ENCODE measurements around the gene CFH.
A peak's percentile ranks its signal among the peaks of the same experiment; 100 is the strongest.
"Not testable (repeated sequence)": the region's sequence is repeated elsewhere in the genome, so short reads cannot be mapped to it uniquely, and the experiment has no call there.

Gene CFH

GRCh38 chr1:196743244-196743643, 91.4 kb downstream of the CFH start:
- peak; percentile 5 for DNase-seq (ENCODE audit: low spot score)
- TF ChIP-seq CTCF (IDR thresholded peaks at IDR 0.05; ENCODE audit: extremely low read depth, insufficient read depth, missing control alignments): peak; percentile 26
- in situ Hi-C loops (cut with MboI; ENCODE audit: low pct_unique_long_range_greater_than_20kb, low sequenced_read_pairs, unreplicated experiment): not testable (repeated sequence)

GRCh38 chr1:196765019-196765740, 113.3 kb downstream of the CFH start:
- in situ Hi-C loops (cut with MboI; ENCODE audit: low pct_unique_long_range_greater_than_20kb, low sequenced_read_pairs, unreplicated experiment); DNase-seq (ENCODE audit: low spot score): not testable (repeated sequence)

- DNase-seq (ENCODE audit: low spot score); in situ Hi-C loops (cut with MboI; ENCODE audit: low pct_unique_long_range_greater_than_20kb, low sequenced_read_pairs, unreplicated experiment): not testable (repeated sequence)
Observed at GRCh38 chr1:196769823-196770222, 118.0 kb downstream of the CFH start.

- in situ Hi-C loops (cut with MboI; ENCODE audit: low pct_unique_long_range_greater_than_20kb, low sequenced_read_pairs, unreplicated experiment): no loop called here
- no peak for TF ChIP-seq CTCF (IDR thresholded peaks at IDR 0.05; ENCODE audit: extremely low read depth, insufficient read depth, missing control alignments)
- no peak for DNase-seq (ENCODE audit: low spot score)
Observed at GRCh38 chr1:196773713-196774112, 121.9 kb downstream of the CFH start.

DNA sequence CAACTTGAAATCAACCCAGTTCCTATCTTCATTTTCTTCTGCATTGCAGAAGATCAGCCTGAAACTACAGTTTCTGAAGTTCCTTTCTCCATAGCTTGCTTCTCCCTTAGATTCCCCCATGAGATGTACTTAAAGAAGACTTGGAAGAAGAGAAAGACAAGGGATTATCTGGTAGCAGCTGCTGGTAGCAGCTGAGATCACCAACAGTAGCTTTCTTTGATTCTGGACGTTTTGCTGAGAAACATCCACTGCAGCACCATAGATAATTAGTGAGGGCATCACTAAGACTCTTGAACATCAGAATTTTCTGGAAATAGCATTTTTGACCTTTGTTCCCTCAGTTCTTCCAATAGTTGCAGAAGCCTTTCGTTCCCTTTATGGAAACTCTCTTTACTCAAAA, 122.3 kb downstream of the CFH start:
- in situ Hi-C loops (cut with MboI; ENCODE audit: low pct_unique_long_range_greater_than_20kb, low sequenced_read_pairs, unreplicated experiment): no loop called here

DNA sequence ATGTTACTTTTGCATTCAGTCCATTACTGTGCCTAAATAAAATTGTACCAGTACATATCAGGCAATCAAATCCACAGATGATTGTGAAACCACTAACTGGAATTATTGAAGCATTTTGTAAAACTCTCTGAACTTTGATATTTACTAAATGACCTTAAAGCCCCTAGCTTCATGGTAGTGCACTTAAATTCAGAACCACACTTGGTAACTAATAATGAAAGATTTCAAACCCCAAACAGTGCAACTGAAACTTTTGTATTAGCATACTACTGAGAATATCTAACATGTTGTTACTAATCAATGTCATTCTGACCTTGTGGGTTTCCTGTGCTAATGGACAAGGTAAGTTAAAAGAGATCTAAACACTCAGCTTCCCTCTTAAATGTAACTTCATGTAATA, 122.8 kb downstream of the CFH start, which contains the start of gene CFHR3:
TSS of gene CFHR3 (plus strand) at position 238 of the 400 bp plus-strand sequence. CDS start at position 285, 47 bp downstream.
- no peak for TF ChIP-seq CTCF (IDR thresholded peaks at IDR 0.05; ENCODE audit: extremely low read depth, insufficient read depth, missing control alignments)
- no peak for DNase-seq (ENCODE audit: low spot score)
- in situ Hi-C loops (cut with MboI; ENCODE audit: low pct_unique_long_range_greater_than_20kb, low sequenced_read_pairs, unreplicated experiment): no loop called here

More for the DNA sequence above, 122.3 kb downstream of the CFH start:
- no peak for DNase-seq (ENCODE audit: low spot score)
- TF ChIP-seq CTCF (IDR thresholded peaks at IDR 0.05; ENCODE audit: extremely low read depth, insufficient read depth, missing control alignments): no peak

DNA sequence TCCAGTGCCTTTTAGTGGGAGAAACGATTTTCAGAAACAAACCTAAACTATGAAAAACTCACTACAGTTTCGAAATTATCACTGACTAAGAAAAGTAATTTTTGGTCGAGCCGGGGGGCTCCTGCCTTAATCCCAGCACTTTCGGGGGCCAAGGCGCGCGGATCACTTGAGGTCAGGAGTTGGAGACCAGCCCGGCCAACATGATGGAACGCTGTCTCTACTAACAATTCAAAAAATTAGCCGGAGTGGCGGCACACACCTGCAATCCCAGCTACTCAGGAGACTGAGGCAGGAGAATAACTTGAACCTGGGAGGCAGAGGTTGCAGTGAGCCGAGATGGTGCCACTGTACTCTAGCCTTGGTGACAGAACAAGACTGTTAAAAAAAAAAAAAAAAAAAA, 125.8 kb downstream of the CFH start:
- no peak for TF ChIP-seq CTCF (IDR thresholded peaks at IDR 0.05; ENCODE audit: extremely low read depth, insufficient read depth, missing control alignments)
- in situ Hi-C loops (cut with MboI; ENCODE audit: low pct_unique_long_range_greater_than_20kb, low sequenced_read_pairs, unreplicated experiment): no loop called here
- DNase-seq (ENCODE audit: low spot score): no peak

GRCh38 chr1:196779093-196779492, 127.2 kb downstream of the CFH start:
- in situ Hi-C loops (cut with MboI; ENCODE audit: low pct_unique_long_range_greater_than_20kb, low sequenced_read_pairs, unreplicated experiment): no loop called here
- no peak for TF ChIP-seq CTCF (IDR thresholded peaks at IDR 0.05; ENCODE audit: extremely low read depth, insufficient read depth, missing control alignments)
- no peak for DNase-seq (ENCODE audit: low spot score)

DNA sequence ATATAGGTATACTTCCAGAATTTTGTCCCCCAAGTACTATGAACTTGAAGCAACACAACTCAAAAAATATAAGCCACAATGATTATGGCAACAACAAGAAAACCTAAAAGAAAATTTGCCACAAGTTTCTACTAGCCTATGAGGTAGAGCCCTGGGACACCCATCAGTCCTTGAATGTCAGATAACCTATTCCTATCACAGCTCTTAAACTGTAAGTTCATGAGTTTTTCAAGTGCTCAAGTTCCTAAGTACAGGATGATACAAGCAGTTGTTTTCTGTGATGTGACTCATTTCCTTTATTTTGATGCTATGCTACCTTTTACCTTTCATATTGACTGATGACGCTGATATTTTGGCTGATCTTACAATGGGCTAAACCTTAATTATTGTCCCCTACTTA, 139.4 kb downstream of the CFH start:
- DNase-seq (ENCODE audit: low spot score); in situ Hi-C loops (cut with MboI; ENCODE audit: low pct_unique_long_range_greater_than_20kb, low sequenced_read_pairs, unreplicated experiment): not testable (repeated sequence)

DNA sequence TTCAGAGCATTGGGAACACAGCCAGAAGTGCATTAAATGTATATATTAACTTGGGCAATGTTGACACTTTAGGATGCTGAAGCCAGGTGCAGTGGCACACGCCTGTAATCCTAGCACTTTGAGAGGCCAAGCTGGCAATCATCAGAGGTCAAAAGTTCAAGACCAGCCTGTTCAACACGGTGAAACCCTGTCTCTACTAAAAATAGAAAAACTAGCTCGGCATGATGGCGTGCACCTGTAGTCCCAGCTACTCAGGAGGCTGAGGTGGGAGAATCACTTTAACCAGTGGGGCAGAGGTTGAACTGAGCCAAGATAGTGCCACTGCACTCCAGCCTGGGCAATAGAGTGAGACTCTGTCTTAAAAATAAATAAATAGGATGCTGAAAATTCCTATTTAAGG, 142.3 kb downstream of the CFH start:
- in situ Hi-C loops (cut with MboI; ENCODE audit: low pct_unique_long_range_greater_than_20kb, low sequenced_read_pairs, unreplicated experiment): not testable (repeated sequence)

More for the DNA sequence above, 142.3 kb downstream of the CFH start:
- DNase-seq (ENCODE audit: low spot score): not testable (repeated sequence)

Data from GM13977 (cell line).